ENCODE results near the gene FMNL1.

- TF ChIP-seq MAX (IDR thresholded peaks at IDR 0.05) (no peak), CTCF (IDR thresholded peaks at IDR 0.05) (no peak), MAZ (IDR thresholded peaks at IDR 0.05; ENCODE audit: borderline replicate concordance, low read depth, low read length) (no peak), KDM5A (IDR thresholded peaks at IDR 0.05) (no peak), POLR2A (IDR thresholded peaks at IDR 0.05; ENCODE audit: low read length) (no peak; the same call in 1 of the 2 replicates), FOSB (CRISPR knock-in tag; IDR thresholded peaks at IDR 0.05) (no peak), EP300 (IDR thresholded peaks at IDR 0.05) (no peak)
Measured at GRCh38 chr17:45262516-45263476, 41.1 kb downstream of the FMNL1 start.
